Esophagus squamous epithelium (tissue), 4 donors: Measurements from ENCODE around the gene PRIM2.
"Not testable (repeated sequence)": the region's sequence is repeated elsewhere in the genome, so short reads cannot be mapped to it uniquely, and the experiment has no call there.

Experiments
- POLR2A ChIP-seq, 4 donors: fragments of 450-650 bp; IDR thresholded peaks; one replicate each; pipeline ENCODE4 v1.6.1; 2017; ENCODE audit warnings: antibody characterized with exemption in 4 of 4, mild to moderate bottlenecking in 4 of 4, moderate library complexity in 3 of 4
- TF ChIP-seq, protein P1 (sequence below), 6 experiments: fragments of 450-650 bp in 4 of 6; fragments of 200-600 bp in 2 of 6; sonication (generic) in 2 of 6; IDR thresholded peaks; one replicate each; pipeline ENCODE4 v1.5.1; 2016 to 2019; ENCODE audit warnings: antibody characterized with exemption in 6 of 6, mild to moderate bottlenecking in 4 of 6, moderate library complexity in 4 of 6

- TF ChIP-seq, protein P1, sequence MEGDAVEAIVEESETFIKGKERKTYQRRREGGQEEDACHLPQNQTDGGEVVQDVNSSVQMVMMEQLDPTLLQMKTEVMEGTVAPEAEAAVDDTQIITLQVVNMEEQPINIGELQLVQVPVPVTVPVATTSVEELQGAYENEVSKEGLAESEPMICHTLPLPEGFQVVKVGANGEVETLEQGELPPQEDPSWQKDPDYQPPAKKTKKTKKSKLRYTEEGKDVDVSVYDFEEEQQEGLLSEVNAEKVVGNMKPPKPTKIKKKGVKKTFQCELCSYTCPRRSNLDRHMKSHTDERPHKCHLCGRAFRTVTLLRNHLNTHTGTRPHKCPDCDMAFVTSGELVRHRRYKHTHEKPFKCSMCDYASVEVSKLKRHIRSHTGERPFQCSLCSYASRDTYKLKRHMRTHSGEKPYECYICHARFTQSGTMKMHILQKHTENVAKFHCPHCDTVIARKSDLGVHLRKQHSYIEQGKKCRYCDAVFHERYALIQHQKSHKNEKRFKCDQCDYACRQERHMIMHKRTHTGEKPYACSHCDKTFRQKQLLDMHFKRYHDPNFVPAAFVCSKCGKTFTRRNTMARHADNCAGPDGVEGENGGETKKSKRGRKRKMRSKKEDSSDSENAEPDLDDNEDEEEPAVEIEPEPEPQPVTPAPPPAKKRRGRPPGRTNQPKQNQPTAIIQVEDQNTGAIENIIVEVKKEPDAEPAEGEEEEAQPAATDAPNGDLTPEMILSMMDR (IDR thresholded peaks at IDR 0.05) = not testable (repeated sequence)
- TF ChIP-seq POLR2A (IDR thresholded peaks at IDR 0.05) = not testable (repeated sequence)
Measured at GRCh38 chr6:57359766-57360165, 42.3 kb downstream of the PRIM2 start.
